Measurements from ENCODE around the gene TECTB.

Gene TECTB

GRCh38 chr10:112279433-112279832, 3.8 kb upstream of the TECTB start:
- Mint-ChIP-seq H3K36me3 (ENCODE audit: insufficient read depth) (no peaks in the 10 kb centered on the region), H3K27ac (ENCODE audit: low read depth) (no peak overlapping the region), H3K4me1 (no peaks in the 10 kb centered on the region), H3K9me3 (peaks cover 4% of the 10 kb centered on the region), H3K27me3 (peaks cover 35% of the 10 kb centered on the region), H3K4me3 (no peak overlapping the region)
- ATAC-seq (replicated peaks; ENCODE audit: extremely low read depth, poor library complexity, severe bottlenecking), result no peak
- no peak for DNase-seq (ENCODE audit: low spot score in 2 of 2)

DNA sequence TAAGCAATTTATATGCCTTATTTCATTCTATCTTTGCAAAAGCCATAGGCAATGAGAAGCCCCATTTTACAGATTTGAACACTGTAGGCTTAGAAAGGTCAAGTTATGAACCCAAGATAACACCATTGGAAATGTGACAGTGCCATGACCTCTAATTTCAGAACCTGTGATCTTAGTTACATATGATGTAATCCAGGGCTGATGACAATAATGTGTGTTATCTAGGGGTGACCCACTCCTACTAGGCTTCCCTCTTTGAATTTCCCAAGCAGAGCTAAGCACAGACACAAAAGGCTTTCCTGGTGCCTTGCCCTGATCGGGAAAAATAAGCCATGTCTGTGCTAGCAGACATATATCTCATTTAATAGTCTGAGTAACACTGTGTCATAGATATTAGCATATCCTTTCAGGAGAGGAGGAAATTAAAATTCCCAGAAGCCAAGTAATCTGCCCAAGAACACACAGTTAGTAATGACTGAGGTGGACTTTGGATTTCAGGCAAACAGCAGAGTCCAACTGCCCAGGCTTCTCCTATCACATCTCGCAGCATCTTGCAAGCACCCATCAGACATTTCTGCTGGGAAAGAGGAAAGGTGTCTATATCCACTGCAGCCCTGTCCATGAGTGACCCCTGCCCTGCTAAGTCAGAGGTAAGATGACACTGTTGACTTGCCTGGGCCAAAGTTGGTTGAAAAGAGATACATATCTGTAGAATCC, 2.8 kb upstream of the TECTB start:
- Mint-ChIP-seq H3K4me3 (no peak overlapping the region), H3K27me3 (peaks cover 44% of the 10 kb centered on the region), H3K9me3 (peaks cover 4% of the 10 kb centered on the region), H3K27ac (ENCODE audit: low read depth) (no peak overlapping the region), H3K36me3 (ENCODE audit: insufficient read depth) (no peaks in the 10 kb centered on the region), H3K4me1 (no peaks in the 10 kb centered on the region)
- ATAC-seq (replicated peaks; ENCODE audit: extremely low read depth, poor library complexity, severe bottlenecking), result no peak
- DNase-seq (ENCODE audit: low spot score in 2 of 2), result no peak

DNA sequence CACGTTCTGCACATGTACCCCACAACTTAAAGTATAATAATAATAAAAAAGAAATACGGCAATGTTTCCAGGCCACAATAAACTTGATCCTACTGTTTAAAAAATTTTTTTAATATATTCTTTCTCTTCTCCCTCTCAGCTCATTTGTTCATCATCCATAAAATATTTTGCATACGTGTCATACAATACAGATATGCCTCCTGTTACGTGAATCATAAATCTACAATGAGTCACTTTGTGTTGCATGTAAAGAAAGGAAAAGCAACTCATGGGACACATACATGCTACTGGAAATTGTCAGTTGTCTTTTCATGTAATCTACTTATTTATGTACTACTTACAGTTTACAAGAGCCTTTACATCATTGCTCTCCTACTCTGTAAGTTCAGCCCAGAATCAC, 1.1 kb upstream of the TECTB start:
- no peaks in the 10 kb centered on the region for H3K36me3 Mint-ChIP-seq (ENCODE audit: insufficient read depth)
- H3K9me3 Mint-ChIP-seq, result peaks cover 4% of the 10 kb centered on the region
- H3K4me1 Mint-ChIP-seq, result no peaks in the 10 kb centered on the region
- peaks cover 55% of the 10 kb centered on the region for H3K27me3 Mint-ChIP-seq
- no peak overlapping the region for H3K4me3 Mint-ChIP-seq
- ATAC-seq (replicated peaks; ENCODE audit: extremely low read depth, poor library complexity, severe bottlenecking), result no peak
- H3K27ac Mint-ChIP-seq (ENCODE audit: low read depth), result no peak overlapping the region
- DNase-seq (ENCODE audit: low spot score in 2 of 2), result no peak

DNA sequence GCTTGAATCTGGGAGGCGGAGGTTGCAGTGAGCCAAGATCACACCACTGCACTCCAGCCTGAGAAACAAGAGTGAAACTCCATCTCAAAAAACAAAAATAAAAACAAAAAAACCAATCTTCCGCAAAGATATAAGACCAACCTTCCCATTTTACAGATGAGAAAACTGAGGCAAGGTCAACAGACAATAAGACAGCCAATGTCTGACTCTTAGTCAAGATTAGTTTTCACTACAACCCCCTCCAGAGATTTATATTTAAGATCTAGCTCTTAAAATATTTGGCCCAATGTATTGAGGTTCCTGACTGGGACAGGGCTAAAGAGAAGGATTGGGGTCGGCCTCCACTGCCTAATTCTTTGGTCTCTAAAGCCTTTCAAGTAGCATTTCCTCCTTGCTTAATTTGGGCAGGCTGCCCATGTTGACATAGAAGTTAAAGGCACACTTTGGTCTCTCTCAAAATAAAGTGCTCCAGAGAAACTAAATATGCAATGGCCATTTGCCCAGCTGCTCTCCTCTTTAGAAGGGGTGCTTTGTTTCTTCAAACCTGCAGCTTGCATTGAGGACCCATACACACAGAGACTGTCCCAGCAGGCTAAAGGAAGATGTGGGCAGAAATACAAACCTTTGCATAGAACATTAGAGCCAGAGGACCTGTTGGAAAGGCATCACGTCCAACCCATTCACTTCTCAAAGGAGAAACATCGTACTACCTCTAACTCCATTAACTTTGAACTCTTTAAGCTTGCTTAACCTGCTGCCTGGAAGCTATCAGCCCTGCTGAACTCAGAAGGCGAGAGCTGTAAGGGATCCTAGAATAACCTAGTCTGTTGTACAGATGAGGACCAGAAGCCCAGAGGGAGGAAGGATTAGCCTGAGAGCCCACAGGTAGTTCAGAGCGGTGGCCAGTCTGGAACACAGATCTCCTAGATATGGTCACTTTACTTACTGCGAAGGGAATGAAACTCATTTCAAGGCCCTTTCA, 3.9 kb downstream of the TECTB start:
- H3K27ac Mint-ChIP-seq (ENCODE audit: low read depth), result no peak overlapping the region
- H3K9me3 Mint-ChIP-seq, result no peaks in the 10 kb centered on the region
- DNase-seq (ENCODE audit: low spot score in 2 of 2) (no peak), ATAC-seq (replicated peaks; ENCODE audit: extremely low read depth, poor library complexity, severe bottlenecking) (no peak)
- H3K36me3 Mint-ChIP-seq (ENCODE audit: insufficient read depth), result no peaks in the 10 kb centered on the region
- H3K4me1 Mint-ChIP-seq, result no peaks in the 10 kb centered on the region
- H3K4me3 Mint-ChIP-seq, result no peak overlapping the region
- H3K27me3 Mint-ChIP-seq, result peaks cover 21% of the 10 kb centered on the region

DNA sequence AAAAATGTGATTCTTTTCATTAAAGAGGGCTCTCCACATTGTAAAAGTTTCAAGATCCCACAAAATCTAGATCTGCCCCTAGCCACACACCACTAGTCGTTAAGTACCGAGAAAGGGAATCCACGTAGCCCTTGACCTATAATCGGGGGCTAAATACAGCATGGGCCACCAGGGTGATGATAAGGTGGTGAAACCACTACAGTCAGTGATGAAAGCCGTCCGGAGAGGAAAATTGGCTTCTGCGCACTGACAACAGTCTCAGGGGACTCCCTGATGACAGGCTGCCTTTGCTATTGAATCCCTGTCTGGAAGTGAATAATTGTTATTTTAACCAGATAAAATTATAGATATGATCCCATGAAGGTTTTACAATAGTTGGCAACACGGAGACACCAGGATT, 4.6 kb downstream of the TECTB start:
- Mint-ChIP-seq H3K27me3 (peaks cover 26% of the 10 kb centered on the region), H3K4me1 (no peaks in the 10 kb centered on the region), H3K9me3 (no peaks in the 10 kb centered on the region), H3K27ac (ENCODE audit: low read depth) (no peak overlapping the region), H3K4me3 (no peak overlapping the region), H3K36me3 (ENCODE audit: insufficient read depth) (no peaks in the 10 kb centered on the region)
- no peak for DNase-seq (ENCODE audit: low spot score in 2 of 2)
- ATAC-seq (replicated peaks; ENCODE audit: extremely low read depth, poor library complexity, severe bottlenecking), result no peak

DNA sequence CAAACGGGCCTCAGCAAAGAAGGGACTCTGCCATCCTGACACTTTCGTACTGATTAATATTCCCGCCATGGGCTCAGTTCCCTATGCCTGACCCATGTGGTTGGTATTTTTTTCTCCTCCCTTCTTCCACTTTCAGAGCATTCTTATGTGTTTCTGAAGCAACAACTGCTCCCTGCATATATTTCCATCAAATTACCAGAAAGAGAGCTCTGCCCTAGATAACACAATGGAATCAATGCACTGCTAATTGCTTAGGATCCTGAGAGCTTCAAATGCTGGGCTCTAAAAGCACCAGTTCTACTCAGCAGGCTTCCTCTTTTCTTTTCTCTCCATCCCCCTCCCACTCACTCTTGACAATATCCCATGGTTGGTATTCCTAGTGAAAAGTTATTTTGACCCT, 5.3 kb downstream of the TECTB start:
- no peaks in the 10 kb centered on the region for H3K4me1 Mint-ChIP-seq
- H3K36me3 Mint-ChIP-seq (ENCODE audit: insufficient read depth), result no peaks in the 10 kb centered on the region
- H3K4me3 Mint-ChIP-seq, result no peak overlapping the region
- H3K9me3 Mint-ChIP-seq, result no peaks in the 10 kb centered on the region
- ATAC-seq (replicated peaks; ENCODE audit: extremely low read depth, poor library complexity, severe bottlenecking), result no peak
- H3K27me3 Mint-ChIP-seq, result peaks cover 32% of the 10 kb centered on the region
- no peak overlapping the region for H3K27ac Mint-ChIP-seq (ENCODE audit: low read depth)
- no peak for DNase-seq (ENCODE audit: low spot score in 2 of 2)

DNA sequence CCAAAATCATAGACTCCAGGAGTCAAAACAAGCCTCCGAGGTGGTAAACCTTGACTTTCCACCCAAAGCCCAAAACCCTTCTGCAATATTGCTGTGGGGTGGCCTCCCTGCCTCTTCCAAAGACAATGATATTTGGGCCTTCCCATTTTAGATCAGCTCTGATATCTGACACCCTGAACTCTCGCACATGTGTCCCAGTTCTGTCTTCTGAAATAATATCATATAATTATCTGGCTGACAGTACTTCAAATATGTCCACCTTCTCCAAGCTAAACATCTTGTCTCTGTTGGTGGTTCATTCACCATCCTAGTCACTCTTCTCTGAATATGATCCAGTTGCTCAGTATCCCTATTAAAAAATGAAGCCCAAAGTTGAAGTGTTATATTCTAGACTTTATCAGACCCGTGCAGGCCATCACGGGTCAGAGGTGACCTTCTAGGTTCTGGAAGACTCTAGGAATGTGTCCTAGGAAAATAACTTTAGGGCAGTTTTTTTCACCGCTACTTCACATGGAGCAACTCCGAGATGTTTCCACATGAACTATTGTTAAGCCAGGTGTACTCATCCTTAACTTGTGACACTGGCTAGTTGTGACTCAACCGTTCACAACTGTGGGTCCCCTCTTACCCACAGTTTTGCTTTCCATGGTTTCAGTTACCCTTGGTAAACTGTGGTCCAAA, 6.3 kb downstream of the TECTB start:
- no peak overlapping the region for H3K4me3 Mint-ChIP-seq
- H3K9me3 Mint-ChIP-seq, result no peaks in the 10 kb centered on the region
- H3K27me3 Mint-ChIP-seq, result peaks cover 40% of the 10 kb centered on the region
- ATAC-seq (replicated peaks; ENCODE audit: extremely low read depth, poor library complexity, severe bottlenecking) (no peak), DNase-seq (ENCODE audit: low spot score in 2 of 2) (no peak)
- no peak overlapping the region for H3K27ac Mint-ChIP-seq (ENCODE audit: low read depth)
- no peaks in the 10 kb centered on the region for H3K4me1 Mint-ChIP-seq
- H3K36me3 Mint-ChIP-seq (ENCODE audit: insufficient read depth), result no peaks in the 10 kb centered on the region

GRCh38 chr10:112290054-112290373, 6.8 kb downstream of the TECTB start:
- DNase-seq (ENCODE audit: low spot score in 2 of 2) (no peak), ATAC-seq (replicated peaks; ENCODE audit: extremely low read depth, poor library complexity, severe bottlenecking) (no peak)
- Mint-ChIP-seq H3K4me1 (no peaks in the 10 kb centered on the region), H3K27ac (ENCODE audit: low read depth) (no peak overlapping the region), H3K27me3 (peaks cover 37% of the 10 kb centered on the region), H3K4me3 (no peak overlapping the region), H3K36me3 (ENCODE audit: insufficient read depth) (no peaks in the 10 kb centered on the region), H3K9me3 (no peaks in the 10 kb centered on the region)

DNA sequence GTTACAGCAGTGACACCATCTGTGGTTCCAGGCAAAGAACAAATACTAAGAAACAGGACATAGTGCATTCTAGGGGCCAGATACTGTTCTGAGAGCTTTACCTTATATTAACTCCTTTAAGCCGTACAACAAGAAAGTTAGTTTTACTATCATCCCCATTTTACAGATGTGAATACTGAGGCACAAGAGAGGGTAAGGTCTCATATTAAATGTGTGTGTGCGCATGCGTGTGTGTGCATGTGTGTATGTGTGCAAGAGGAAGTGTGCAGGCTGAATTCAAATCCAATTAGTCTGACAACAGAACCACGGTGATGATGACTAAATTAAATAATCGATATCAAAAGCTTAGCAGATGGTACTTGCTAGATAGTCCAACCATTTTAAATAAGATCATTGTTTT, 11.0 kb downstream of the TECTB start:
- H3K4me1 Mint-ChIP-seq, result no peaks in the 10 kb centered on the region
- DNase-seq (ENCODE audit: low spot score in 2 of 2) (no peak), ATAC-seq (replicated peaks; ENCODE audit: extremely low read depth, poor library complexity, severe bottlenecking) (no peak)
- no peaks in the 10 kb centered on the region for H3K9me3 Mint-ChIP-seq
- H3K27me3 Mint-ChIP-seq, result peaks cover 24% of the 10 kb centered on the region
- no peak overlapping the region for H3K27ac Mint-ChIP-seq (ENCODE audit: low read depth)
- no peak overlapping the region for H3K4me3 Mint-ChIP-seq
- no peaks in the 10 kb centered on the region for H3K36me3 Mint-ChIP-seq (ENCODE audit: insufficient read depth)

- no peaks in the 10 kb centered on the region for H3K36me3 Mint-ChIP-seq (ENCODE audit: insufficient read depth)
- ATAC-seq (replicated peaks; ENCODE audit: extremely low read depth, poor library complexity, severe bottlenecking) (no peak), DNase-seq (ENCODE audit: low spot score in 2 of 2) (no peak)
- no peaks in the 10 kb centered on the region for H3K4me1 Mint-ChIP-seq
- H3K27ac Mint-ChIP-seq (ENCODE audit: low read depth), result no peak overlapping the region
- H3K4me3 Mint-ChIP-seq, result no peak overlapping the region
- no peaks in the 10 kb centered on the region for H3K9me3 Mint-ChIP-seq
- H3K27me3 Mint-ChIP-seq, result peaks cover 33% of the 10 kb centered on the region
Observed at GRCh38 chr10:112295853-112296830, 12.9 kb downstream of the TECTB start.

DNA sequence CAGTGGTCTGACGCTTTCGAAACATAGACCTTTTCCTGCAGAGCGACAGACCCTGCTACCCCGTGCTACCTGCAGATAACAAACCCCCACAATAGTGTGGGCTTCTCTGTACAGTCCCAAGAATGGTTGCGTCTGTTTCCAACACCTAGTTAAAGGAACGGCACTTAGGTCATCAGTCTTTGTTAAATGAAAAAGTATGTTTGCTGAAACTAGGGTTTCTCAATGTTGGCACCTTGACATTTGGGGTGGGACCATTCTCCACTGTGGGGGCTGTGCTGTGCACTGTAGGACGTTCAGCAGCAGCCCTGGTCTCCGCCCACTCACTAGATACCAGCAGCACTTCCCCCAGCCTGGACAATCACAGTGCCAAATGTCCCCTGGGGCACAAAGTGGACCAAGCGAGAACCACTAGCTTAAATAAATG, 13.7 kb downstream of the TECTB start:
- Mint-ChIP-seq H3K27me3 (peaks cover 33% of the 10 kb centered on the region), H3K4me1 (no peaks in the 10 kb centered on the region)

DNA sequence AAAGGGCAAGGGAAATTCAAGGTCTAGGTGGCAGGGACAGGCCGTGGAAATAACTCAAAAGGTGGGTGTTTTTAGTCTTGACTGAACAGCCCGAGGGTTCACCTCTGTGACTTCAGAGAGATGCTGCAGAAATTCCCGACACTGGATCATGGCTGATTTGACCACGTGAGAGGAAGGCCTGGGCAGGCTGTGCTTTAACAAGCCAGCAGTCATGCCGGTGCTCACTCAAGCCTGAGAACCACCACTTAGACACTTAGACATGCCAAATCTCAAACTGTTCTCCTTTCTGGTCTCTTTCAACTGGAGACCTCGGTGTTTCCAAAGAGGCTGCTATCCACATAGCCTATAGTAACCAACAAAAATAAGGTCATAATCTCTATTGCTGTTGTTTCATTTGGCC, 15.4 kb downstream of the TECTB start:
- Mint-ChIP-seq H3K27me3 (peaks cover 21% of the 10 kb centered on the region), H3K9me3 (no peaks in the 10 kb centered on the region), H3K36me3 (ENCODE audit: insufficient read depth) (no peaks in the 10 kb centered on the region), H3K27ac (ENCODE audit: low read depth) (no peak overlapping the region), H3K4me1 (no peaks in the 10 kb centered on the region), H3K4me3 (no peak overlapping the region)
- DNase-seq (ENCODE audit: low spot score in 2 of 2) (no peak), ATAC-seq (replicated peaks; ENCODE audit: extremely low read depth, poor library complexity, severe bottlenecking) (no peak)

More for the DNA sequence above, 13.7 kb downstream of the TECTB start:
- Mint-ChIP-seq H3K4me3 (no peak overlapping the region), H3K27ac (ENCODE audit: low read depth) (no peak overlapping the region), H3K9me3 (no peaks in the 10 kb centered on the region), H3K36me3 (ENCODE audit: insufficient read depth) (no peaks in the 10 kb centered on the region)
- no peak for DNase-seq (ENCODE audit: low spot score in 2 of 2)
- no peak for ATAC-seq (replicated peaks; ENCODE audit: extremely low read depth, poor library complexity, severe bottlenecking)

Measured in central memory CD8-positive, alpha-beta T cell (primary cell).